Heart left ventricle (tissue), 13 donors: ENCODE measurements around the gene PMM2.

ENCODE experiments used
- CTCF ChIP-seq, 12 donors: fragments of 200-600 bp; sonication (generic) in 4 of 12; IDR thresholded peaks; one replicate each; pipeline versions ENCODE4 v1.5.0 to v1.8.0; 2018 to 2022; ENCODE audit warnings: antibody characterized with exemption in 12 of 12, mild to moderate bottlenecking in 5 of 12
- POLR2A ChIP-seq, 2 donors: fragments of 450-650 bp; IDR thresholded peaks; one replicate each; pipeline ENCODE4 v1.6.1; 2017; ENCODE audit warnings: antibody characterized with exemption in 2 of 2, mild to moderate bottlenecking in 2 of 2, moderate library complexity in 2 of 2
- donor health status: ischemic (EF 13 %, LVEDD 7.1; RV severe dilation, severe dysfunction).
- donor health status: DM: no; HTN: yes; CAD: no.
- donor health status: DM: no; HTN: no; CAD: no.
- donor health status: ischemic (EF 25% LVEDD 6.9; RV normal size, moderate dysfunction).
- donor health status: ischemic (EF 25% LVEDD 5.7; RV mildly dilated, moderate dysfunction).
- donor health status: ischemic (EF 35%, LVEDD 5.7; RV mildly dilated, moderate dysfunction).
- donor health status: nonischemic (EF 11% LVEDD 7.7; RV severe dilation, severe dysfunction).
- donor health status: DM: yes; HTN: yes; CAD: no.
- donor health status: PGD.
- donor health status: ischemic (EF 29% LVEDD 5.4; RV normal size, mild dysfunction).
- donor health status: nonischemic (EF 23%, LVEDD 6.1; RV moderate dilation, normal function).

GRCh38 chr16:8872967-8873865 is 75.6 kb downstream of the PMM2 start:
- peak in 1 of 12 donors; percentile 18 for TF ChIP-seq CTCF (IDR thresholded peaks at IDR 0.05)
- no peak for TF ChIP-seq POLR2A (IDR thresholded peaks at IDR 0.05)
